ENCODE data around the gene ARHGEF4.

ARHGEF4 gene

DNA sequence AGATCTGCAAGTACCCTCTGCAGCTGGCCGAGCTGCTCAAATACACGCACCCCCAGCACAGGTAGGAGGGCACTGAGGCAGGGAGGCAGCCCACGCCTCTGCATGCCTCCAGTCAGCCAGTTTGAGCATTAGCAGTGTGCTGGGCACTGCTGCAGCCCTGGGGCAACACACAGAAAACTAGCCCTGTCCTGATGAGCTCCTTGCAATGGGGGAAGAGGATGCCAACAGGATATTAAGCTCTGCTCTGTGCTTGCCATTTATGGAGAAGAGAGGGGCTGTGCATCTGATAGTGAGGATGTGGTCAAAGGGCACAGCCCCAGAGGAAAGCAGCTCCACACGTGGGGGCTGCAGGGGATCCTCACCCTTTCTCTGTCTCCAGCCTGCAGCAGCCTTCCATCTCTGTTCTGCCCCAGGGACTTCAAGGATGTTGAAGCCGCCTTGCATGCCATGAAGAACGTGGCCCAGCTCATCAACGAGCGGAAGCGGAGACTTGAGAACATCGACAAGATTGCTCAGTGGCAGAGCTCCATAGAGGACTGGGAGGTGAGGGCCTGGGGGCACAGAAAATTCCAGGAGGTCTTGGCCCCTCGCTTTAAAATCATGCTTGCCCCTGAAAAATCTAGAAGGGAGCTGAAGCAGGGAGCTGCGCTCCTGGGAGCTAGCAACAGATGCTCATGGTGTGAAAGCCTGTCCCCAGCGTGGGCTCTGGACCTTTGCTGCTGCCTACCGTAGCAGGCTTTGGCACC lies 204.9 kb downstream of the ARHGEF4 start:
- DNase-seq, result no peak

DNA sequence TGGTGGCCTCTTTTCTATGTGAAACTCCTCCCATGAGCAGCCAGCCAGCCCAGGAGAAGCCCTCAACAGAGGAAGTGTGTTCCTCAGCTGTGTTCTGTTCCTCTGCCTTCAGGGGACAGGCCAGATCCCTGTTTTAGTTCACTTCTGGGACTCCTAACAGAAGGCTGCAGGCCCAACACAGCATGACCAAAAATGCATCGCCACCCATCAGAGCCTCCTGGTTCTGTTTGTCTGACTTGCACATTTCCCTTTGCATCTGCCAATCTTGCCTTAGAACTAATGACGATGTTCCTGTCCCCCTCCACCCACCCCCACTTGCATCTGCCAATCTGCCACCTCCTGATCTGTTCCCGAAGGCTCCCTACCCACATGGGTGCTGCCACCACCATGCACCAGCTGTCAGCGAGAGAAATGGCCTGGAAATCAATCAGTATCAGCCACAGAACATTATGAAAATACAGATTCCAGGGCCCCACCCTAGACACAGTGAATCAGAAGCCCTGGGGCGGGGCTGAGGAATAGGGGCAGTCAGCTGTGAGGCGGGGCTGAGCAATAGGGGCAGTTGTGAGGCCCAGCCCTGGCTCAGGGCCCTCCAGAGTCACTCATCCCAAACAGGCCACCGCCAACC lies 205.5 kb downstream of the ARHGEF4 start:
- DNase-seq, result no peak

DNA sequence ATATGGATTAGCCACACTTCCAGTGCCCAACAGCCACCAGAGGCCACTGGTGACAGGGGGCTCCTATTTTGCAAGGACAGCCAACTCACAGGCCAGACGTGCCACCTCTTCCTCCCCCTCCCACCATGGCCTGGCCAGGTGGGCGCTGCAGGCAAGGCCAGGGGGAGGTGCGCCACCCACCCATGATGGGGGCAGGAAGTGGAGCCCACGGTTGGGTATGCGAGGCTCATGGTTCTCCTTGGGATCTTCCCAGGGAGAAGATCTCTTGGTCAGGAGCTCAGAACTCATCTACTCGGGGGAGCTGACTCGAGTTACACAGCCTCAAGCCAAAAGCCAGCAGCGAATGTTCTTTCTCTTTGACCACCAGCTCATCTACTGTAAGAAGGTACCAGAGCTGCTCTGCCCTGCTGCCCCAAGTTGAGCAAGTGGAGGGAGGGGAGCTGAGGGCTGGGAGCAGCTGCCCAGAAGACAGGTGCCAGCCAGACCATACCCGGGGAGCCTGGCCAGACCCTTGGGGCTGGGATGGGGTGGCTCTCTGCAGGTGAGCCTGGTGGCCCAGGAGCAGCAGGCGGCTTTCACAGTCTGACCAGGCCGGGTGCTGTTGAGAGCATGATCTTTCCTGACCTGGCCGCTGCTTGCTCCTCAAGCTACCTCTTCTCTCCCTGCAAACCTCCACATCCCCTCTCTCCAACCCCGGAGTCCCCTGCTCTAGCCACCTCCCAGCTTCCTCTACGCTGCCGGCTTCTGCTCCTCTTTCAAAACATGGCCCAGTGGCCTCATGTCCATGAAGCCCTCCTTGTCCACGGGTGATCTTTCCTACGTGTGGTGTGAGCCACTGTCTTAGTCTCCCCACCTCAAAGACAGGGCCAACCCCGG lies 206.7 kb downstream of the ARHGEF4 start:
- no peak for DNase-seq

DNA sequence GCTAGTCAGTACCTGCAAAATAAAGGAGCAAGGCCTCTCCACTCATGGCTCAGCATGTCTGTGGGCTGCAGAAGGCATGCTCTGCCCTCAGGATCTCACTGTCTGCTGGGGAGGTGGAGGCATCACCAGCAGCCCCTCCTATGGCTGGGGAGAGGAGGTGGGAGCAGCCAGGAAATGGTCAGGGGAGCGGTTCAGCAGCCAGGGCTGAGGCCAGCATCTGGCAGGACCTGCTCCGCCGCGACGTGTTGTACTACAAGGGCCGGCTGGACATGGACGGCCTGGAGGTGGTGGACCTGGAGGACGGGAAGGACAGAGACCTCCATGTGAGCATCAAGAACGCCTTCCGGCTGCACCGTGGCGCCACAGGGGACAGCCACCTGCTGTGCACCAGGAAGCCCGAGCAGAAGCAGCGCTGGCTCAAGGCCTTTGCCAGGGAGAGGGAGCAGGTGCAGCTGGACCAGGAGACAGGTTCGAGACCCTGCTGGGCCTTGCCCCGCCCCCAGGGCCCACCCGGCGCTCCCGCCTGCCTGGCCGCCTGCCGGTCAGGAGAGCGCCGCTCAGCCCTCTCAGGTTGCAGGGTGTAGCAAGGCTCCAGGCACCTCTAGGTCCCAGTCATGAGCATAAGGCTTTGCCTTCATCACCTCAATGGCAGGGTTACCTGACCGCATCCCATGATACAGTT lies 207.5 kb downstream of the ARHGEF4 start:
- DNase-seq, result no peak

DNA sequence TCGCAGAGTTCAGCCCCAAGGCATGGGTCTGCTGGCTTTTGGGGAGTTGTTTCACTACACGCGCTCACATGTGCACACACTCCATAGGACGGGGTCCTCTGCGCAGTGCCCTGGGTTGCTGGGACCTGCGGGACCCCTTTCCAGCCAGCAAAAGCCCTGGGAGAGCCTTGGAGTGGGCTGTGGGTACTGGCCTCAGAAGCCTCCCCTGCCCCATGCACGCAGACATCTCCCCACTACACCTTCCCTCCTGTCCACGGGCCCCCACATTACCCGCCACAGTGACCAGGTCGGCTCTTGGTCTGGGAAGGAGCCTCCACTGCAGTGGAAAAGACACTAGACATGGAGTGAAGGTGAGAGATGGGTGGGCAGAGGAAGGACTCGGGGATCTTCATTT lies 208.0 kb downstream of the ARHGEF4 start:
- DNase-seq, result no peak

DNA sequence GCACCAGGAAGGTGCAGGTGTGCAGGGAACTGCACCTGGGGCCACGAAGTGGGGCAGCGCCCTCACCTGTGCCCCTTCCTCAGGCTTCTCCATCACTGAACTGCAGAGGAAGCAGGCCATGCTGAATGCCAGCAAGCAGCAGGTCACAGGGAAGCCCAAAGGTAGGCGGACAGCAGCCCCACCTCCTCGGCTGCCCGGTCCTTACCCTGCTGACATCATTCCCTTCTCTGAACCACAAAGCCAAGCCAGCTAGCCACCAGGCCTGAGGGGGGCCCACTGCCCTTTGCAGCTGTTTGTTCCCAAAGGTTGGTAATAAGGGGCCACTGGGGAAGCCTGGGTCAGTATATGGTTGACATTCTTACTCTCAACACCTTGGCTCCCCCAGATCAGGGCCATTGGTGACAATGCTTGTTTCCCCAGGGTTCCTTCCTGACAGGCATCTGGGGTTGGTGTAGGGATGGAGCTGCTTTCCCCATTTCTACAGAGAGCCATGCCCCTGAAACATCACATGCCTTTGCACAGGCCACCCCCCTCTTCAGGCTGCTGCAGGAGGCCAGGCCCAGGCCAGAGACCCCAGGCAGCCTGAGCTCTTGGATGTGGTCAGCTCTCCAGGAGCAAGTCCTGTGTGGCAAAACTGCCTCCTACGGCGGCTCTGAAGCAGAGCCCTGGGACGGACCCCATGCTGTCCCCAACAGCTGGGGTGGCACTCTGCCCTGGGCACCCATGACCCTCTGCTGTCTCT lies 208.7 kb downstream of the ARHGEF4 start:
- DNase-seq, result no peak

DNA sequence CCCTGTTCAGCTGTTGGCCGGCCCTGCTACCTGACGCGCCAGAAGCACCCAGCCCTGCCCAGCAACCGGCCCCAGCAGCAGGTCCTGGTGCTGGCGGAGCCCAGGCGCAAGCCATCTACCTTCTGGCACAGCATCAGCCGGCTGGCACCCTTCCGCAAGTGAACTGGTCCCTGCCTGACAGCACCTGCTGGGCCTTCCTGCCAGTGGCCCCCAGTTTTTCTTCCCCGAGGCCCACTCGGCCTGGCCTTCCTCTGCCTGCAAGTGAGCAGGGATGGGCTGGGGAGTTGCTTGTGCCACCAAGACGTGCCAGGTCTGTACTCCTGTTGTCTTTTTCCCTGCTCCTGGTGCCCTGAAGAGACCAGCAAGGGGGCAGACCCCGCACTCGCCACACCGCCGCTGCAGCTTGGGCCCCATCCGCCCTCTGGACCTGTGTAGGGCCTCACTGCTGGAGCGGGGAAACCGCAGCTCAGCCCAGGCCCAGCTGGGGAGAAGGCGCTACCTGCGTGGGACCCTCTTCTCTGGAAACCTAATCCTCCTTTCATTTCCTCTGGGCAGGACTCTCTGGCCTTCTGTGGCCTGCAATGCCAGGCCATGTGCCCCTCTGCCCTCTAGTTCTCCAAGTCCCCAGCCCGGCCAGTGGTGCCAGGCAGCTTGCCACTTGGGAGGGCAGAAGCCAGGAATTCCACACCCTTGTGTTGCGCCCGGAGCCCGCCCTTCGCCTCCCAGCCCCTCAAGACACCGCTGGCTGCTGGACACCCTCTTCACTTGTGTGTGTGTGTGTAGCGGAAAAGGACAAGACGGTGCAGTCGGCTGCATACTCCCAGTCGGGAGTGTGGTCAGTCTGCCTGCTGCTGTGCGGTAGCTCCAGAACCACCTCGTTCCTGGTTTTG lies 209.6 kb downstream of the ARHGEF4 start:
- DNase-seq, result no peak

DNA sequence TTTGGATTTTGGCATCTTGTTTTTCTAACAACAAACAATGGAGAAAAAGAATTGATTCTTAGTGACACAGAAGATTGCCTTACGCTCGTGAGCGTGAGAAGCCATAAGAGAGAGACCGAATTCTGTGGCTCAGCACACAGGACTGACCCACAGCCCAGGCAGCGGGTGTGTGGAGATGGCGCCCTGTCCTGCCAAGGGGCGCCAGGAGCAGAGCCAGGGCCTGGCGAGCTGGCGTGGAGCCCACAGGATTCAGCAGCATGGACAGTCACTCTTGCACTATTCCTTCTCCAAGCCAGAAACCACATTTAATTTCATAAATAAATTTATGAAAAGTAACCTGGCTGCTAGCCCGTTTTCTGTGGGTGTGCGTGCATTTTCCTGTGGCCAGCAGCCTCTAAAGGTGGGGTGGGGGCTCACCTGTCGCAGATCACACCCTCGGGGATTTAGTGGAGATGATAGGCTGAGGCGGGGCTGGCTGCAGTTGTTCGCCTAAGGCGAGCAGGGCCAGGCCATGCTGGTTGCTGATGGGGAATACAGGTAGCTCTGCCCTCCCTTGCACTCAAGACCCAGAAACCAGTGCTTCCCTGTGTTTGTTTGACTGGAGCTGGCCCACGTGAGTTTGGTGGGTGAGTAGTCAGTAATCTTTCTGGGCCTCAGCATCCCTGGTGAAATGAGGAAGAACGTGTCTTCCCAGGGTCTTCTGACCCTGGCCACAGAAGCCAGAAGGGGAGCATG lies 210.4 kb downstream of the ARHGEF4 start:
- no peak for DNase-seq

DNA sequence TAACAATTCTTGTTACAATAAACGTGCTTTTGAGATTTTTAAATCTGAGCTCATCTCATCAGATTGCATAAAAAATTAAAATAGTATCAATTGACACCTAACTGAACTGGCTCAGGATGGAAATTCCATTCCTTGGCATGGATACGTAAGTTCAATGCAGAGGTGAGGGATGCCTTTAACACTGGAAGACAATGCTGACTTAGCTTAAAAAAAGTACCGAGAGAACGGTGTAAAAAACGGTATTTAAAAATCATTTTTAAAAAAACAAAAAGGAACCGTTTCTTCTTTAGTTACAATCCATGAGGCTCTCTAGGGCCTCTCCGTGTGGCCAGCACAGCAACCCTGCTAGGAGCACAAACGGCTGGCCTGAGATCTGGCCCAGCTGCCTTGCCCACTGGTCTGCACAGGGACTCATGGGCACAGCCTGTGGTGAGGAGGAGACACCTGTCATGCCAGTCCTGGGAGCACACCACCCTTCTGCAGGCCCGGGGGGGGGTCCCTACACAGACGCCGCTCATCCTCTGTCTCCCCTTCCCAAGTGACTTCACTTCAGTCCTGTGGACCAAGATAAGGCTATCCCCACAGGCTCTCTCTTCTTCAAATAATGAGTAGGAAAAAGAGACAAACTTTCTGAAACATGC lies 211.3 kb downstream of the ARHGEF4 start:
- DNase-seq, result no peak

DNA sequence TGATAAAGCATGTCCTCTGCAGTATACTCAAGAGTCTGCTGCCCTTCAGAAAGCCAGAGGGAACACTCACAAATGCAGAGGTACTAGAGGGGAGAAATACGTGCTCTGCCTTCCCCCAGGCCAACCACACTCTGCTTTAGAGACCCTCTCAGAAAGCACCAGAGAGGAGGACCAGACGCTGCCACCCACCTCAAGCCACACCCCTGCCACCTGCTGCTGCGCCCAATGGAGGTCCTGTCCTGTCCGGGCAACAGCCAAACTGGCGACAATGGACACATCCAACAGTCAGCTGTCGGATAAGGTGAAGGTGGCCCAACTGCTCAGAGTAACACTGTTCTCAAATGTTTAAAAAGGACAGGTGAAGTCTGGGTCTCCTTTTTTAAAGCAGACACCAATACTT lies 211.9 kb downstream of the ARHGEF4 start:
- DNase-seq, result no peak

DNA sequence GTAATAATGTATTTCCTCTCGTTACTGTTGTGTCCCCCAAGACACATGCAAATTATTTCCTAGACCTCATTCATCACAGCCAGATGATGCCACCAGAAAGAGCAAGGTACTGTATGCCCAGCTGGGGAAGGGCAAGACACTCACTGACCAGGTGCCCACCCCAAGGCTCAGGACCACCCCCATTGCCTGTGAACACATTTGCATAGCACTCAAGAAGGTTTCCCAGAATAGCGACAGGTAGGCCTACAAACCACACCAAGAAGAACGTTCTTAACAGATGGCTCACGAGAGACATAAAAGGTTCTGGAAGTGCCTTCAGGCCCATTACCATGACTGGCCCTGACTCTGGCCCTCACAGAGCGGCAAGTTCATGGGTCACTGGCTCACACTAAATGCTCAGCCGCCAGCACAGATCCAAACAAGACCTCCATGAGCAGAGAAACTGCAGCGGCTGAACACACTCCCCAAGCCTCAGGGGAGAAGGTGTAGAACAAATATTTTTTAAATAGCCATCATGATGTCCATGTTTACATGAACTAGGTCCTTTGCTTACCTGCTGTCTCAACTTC lies 212.5 kb downstream of the ARHGEF4 start:
- DNase-seq, result no peak

DNA sequence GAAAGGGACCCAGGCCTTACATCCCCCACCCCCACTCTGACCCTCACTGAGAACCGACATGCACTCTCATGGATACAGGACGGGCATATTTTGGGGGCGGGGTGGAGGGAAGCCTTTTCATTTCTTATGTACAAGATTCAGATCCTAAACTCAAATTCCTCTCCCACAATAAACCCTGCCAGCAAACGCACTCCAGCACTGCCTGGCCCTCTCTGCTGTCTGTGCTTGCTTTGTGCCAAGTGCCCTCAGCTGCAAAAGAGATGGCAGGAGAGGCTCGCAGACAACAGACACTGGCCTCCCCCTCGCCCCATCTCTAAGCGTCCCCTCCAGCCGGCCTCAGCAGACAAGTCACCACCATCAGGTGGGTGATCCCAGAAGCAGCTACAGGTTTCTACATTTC lies 214.2 kb downstream of the ARHGEF4 start:
- no peak for DNase-seq

DNA sequence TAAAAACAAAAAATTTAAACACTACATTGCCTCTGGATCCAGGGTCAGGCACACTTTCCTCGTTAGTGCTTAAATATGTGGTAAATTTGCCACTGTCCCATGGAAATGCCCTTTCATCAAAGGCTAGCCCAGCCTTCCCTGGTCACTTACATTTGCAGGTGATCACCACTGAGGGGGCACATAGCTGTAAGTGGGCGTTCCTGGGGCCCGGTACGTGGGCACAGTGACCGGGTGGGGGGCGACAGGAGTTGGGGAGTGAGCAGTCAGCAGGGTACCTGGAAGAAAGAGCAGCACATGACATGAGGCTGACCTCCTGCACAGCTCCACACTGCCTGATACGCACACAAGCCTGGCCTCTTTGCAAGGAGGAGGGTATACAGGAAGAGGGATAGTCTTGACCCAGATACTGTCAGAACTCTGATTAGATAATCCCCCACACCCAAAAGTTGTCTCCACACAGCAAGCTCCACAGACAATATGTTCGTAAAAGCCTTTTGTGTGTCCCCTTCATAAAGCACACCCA lies 216.1 kb downstream of the ARHGEF4 start:
- DNase-seq, result no peak

DNA sequence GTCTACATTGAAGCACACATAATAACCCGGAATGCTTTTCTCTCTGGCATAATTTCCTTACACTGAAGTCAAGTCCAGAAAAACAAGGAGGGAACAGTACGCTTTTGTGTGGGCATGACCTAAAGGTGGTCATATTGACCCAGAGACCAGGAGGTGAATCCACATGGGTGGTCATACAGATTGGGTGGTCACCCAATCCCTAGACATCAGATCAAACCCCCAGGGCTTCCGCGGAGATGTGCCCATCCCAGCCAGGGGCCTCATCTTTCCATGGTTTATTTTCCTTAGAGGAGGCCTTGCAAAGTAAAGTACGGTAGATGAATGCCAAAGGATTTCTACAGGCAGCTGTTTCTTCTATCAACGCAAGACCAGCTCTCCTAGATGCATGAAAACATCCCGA lies 217.8 kb downstream of the ARHGEF4 start:
- no peak for DNase-seq

DNA sequence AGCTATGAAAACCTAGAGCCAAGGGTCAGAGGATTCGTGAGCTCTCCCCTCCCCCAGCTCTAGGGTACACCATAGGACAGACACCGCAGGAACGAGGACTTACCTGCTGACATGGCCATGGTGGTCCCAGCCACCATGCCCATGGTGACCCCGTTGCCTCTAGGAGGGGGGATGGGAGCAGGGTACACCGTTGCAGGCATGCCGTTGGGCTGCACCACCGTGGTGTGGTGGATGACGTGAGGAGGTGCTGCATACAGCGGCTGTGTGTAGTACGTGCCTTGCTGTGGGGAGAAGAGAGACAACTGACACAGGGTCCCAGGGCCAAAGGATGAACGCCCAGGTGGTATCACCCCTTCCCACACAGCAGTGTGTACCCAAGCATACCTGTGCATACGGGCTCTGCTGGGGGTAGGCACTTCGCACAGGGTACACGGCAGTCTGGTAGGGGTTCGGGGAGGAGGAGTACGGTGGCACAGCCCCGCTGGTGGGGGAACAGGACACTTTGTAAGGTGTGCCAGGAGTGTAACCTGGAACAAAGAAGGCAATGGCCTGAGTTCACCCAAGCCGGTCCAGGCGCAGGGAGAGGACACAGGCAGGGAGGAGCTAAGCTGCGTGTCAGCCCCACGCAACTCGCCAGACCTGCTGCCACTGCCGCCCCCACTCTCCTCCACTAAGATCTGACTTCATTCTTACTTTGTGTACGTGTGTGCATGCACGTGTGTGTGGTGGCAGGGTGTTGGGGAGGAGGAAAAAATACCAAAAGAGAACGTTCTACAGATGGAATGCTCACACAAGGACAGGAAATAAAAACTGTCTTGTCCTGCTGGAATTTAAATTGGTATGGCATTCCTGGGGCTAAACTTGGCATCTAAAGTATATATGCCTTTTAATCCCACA lies 218.7 kb downstream of the ARHGEF4 start:
- DNase-seq, result no peak

DNA sequence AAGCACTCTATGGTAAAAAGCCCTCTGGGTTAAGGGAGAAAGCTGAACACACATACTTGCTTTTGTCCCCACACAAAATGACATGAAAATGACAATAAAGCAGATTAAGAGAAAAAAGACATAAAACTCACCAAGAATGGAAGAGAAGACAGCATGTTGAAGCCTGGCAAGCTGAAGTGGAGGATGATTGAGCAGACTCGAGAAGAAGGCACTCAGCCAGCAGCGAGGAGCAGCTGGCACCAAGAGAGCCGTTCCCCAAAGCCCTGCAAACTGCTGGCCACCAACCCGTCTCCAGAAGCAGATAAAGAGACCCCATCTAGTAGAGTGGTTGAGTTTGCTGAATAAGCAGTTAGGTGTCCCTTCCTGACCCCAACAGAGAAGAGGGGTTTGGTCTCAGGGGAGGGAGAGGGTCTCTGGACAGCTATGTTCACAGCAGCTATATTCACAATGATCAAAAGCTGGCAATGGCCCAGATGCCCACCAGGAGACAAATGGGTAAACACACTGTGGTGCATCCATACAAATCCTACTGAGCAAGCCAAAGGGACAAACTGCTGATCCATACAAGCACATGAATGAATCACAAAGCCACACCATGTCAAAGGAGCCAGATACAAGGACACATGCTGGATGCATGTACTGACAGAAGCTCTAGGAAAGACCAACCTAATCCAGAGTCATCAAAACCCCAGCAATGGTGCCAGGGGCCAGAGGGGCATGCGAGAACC lies 219.7 kb downstream of the ARHGEF4 start:
- no peak for DNase-seq

DNA sequence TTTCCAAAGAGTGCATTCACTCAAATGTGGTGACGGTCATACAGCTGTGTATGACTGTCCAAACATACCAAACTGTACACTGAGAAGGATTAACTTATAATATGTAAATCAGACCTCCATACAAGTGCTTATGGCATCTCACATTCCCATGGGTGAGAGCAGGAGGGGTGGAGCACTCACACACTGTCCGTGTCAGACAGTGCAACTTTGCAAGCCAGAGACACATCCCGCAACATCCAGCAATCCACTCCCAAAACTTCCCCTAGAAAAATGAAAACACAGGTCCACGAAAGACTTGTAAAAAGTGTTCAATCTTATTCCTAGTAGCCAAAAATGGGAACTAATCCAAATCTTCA lies 220.2 kb downstream of the ARHGEF4 start:
- DNase-seq, result no peak
